BJ (cell line): Measurements from ENCODE around the gene SLC2A6. TPM values are rescaled to one million over a fixed set of nuclear protein-coding genes. Genes with fewer than 3 reads are reported as not detected.

Source experiments
- CTCF ChIA-PET: fragments of 350-600 bp; formaldehyde crosslinking; extraction: SDS; loops from one replicate; lab custom pipeline; 2021; ENCODE audit warnings: antibody characterized with exemption, inconsistent platforms; lab: Yijun Ruan, JAX
- POLR2A ChIA-PET: fragments of 300-600 bp; sonication (Branson Sonifier 250); formaldehyde crosslinking; extraction: SDS; loops from one replicate; lab custom pipeline; 2021; ENCODE audit warnings: antibody characterized with exemption; lab: Charles Lee
- DNase-seq: peaks from one replicate; pipeline ENCODE4 v3.0.0-alpha.2; 2011; ENCODE audit warnings: low read depth
- H3K27me3 ChIP-seq: 2 replicates; pipeline ENCODE4 v1.6.0; 2011; ENCODE audit warnings: low read length; ENCODE audit not compliant: control insufficient read depth, insufficient read depth
- H3K36me3 ChIP-seq: 2 replicates; pipeline ENCODE4 v1.5.1; 2011; ENCODE audit warnings: low read length; ENCODE audit not compliant: control insufficient read depth, insufficient read depth
- H3K4me3 ChIP-seq: 2 replicates; pipeline ENCODE4 v1.5.1; 2011; ENCODE audit warnings: low read depth, mild to moderate bottlenecking, control low read depth, low read length
- CTCF ChIP-seq: IDR thresholded peaks from 2 replicates; pipeline ENCODE4 v1.5.1; 2011; ENCODE audit warnings: low read depth, mild to moderate bottlenecking, control low read depth, inconsistent platforms, low read length, moderate library complexity; ENCODE audit not compliant: insufficient read depth
- polyA plus RNA-seq: library from polyadenylated mRNA; depleted of rRNA; stranded (reverse); fragments of >200 nt; gene quantifications from 2 replicates; pipeline ENCODE4 v1.2.3, GENCODE V29; 2011

SLC2A6 gene
- polyA plus RNA-seq, 1 experiment = 9.0 TPM

GRCh38 chr9:133445293-133445969, 33.5 kb downstream of the SLC2A6 start:
- Histone ChIP-seq H3K4me3 (no peak overlapping the region), H3K36me3 (no peaks in the 10 kb centered on the region), H3K27me3 (peaks cover 6% of the 10 kb centered on the region)
- no peak for DNase-seq
- TF ChIP-seq CTCF = no peak
- ChIA-PET CTCF (interaction anchor here (1.0 kb wide), 1 partner anchor 13 kb away, joined by 4 read pairs; no protein-coding TSS in a partner anchor), POLR2A (no interaction called here)

GRCh38 chr9:133443982-133444381, 34.9 kb downstream of the SLC2A6 start:
- no peak for TF ChIP-seq CTCF
- no peak overlapping the region for H3K4me3 ChIP-seq
- POLR2A ChIA-PET = no interaction called here
- peaks cover 6% of the 10 kb centered on the region for H3K27me3 ChIP-seq
- no peak for DNase-seq
- H3K36me3 ChIP-seq = no peaks in the 10 kb centered on the region
- CTCF ChIA-PET = no interaction called here

GRCh38 chr9:133443248-133443647, 35.7 kb downstream of the SLC2A6 start:
- DNase-seq = no peak
- Histone ChIP-seq H3K36me3 (no peaks in the 10 kb centered on the region), H3K4me3 (no peak overlapping the region), H3K27me3 (peaks cover 6% of the 10 kb centered on the region)
- no peak for TF ChIP-seq CTCF
- CTCF ChIA-PET = no interaction called here
- POLR2A ChIA-PET = no interaction called here

GRCh38 chr9:133441571-133441970, 37.3 kb downstream of the SLC2A6 start:
- Histone ChIP-seq H3K27me3 (peaks cover 6% of the 10 kb centered on the region), H3K36me3 (no peaks in the 10 kb centered on the region), H3K4me3 (no peak overlapping the region)
- POLR2A ChIA-PET = no interaction called here
- CTCF ChIA-PET = no interaction called here
- no peak for TF ChIP-seq CTCF
- no peak for DNase-seq

- ChIA-PET POLR2A (no interaction called here), CTCF (interaction anchor here (1.2 kb wide), 1 partner anchor 25 kb away, joined by 3 read pairs; no protein-coding TSS in a partner anchor)
- Histone ChIP-seq H3K4me3 (no peak overlapping the region), H3K36me3 (no peaks in the 10 kb centered on the region), H3K27me3 (peaks cover 3% of the 10 kb centered on the region)
- TF ChIP-seq CTCF = no peak
- no peak for DNase-seq
Measured at GRCh38 chr9:133440874-133441273, 38.0 kb downstream of the SLC2A6 start.
